GM18868 (cell line): ENCODE measurements around the gene GRM1.

Experiments
- ATAC-seq: cut with Tn5 transposase; IDR thresholded peaks from one replicate; pipeline ENCODE4 v1.9.1; 2021; ENCODE audit warnings: mild to moderate bottlenecking, moderate library complexity; ENCODE audit not compliant: unreplicated experiment

The GRM1 gene

GRCh38 chr6:146095481-146095880, 66.6 kb downstream of the GRM1 start:
- ATAC-seq = no peak

GRCh38 chr6:146097586-146097985, 68.7 kb downstream of the GRM1 start:
- ATAC-seq = no peak

GRCh38 chr6:146100776-146101175, 71.9 kb downstream of the GRM1 start:
- no peak for ATAC-seq

GRCh38 chr6:146103416-146104072, 74.7 kb downstream of the GRM1 start:
- no peak for ATAC-seq

GRCh38 chr6:146106532-146106931, 77.7 kb downstream of the GRM1 start:
- no peak for ATAC-seq

- ATAC-seq = no peak
These were observed 82.1 kb downstream of the GRM1 start for GRCh38 chr6:146110990-146111389.

GRCh38 chr6:146111881-146112450, 83.1 kb downstream of the GRM1 start:
- no peak for ATAC-seq

- ATAC-seq = no peak
These were observed 84.3 kb downstream of the GRM1 start for GRCh38 chr6:146113084-146113623.

- no peak for ATAC-seq
These were observed 94.8 kb downstream of the GRM1 start for GRCh38 chr6:146123616-146124015.

- ATAC-seq = no peak
These were observed 98.8 kb downstream of the GRM1 start for GRCh38 chr6:146127447-146128215.

- no peak for ATAC-seq
These were observed 105.0 kb downstream of the GRM1 start for GRCh38 chr6:146133866-146134265.

GRCh38 chr6:146135167-146135566, 106.3 kb downstream of the GRM1 start:
- no peak for ATAC-seq

- ATAC-seq = no peak
These were observed 118.0 kb downstream of the GRM1 start for GRCh38 chr6:146146836-146147235.

GRCh38 chr6:146149770-146150169, 120.9 kb downstream of the GRM1 start:
- no peak for ATAC-seq

GRCh38 chr6:146153040-146153758, 124.3 kb downstream of the GRM1 start:
- peak; percentile 98 for ATAC-seq

GRCh38 chr6:146154197-146154596, 125.3 kb downstream of the GRM1 start:
- ATAC-seq = no peak

GRCh38 chr6:146161664-146162063, 132.8 kb downstream of the GRM1 start:
- no peak for ATAC-seq

- ATAC-seq = no peak
These were observed 141.0 kb downstream of the GRM1 start for GRCh38 chr6:146169872-146170271.

- ATAC-seq = no peak
These were observed 148.9 kb downstream of the GRM1 start for GRCh38 chr6:146177785-146178184.

GRCh38 chr6:146183831-146184230, 155.0 kb downstream of the GRM1 start:
- ATAC-seq = no peak

GRCh38 chr6:146184701-146185100, 155.8 kb downstream of the GRM1 start:
- ATAC-seq = no peak
